ENCODE results near the gene QRFP.

QRFP gene

GRCh38 chr9:130890870-130891687, 5.5 kb downstream of the QRFP start:
- DNase-seq (ENCODE audit: low read depth) = no peak

DNA sequence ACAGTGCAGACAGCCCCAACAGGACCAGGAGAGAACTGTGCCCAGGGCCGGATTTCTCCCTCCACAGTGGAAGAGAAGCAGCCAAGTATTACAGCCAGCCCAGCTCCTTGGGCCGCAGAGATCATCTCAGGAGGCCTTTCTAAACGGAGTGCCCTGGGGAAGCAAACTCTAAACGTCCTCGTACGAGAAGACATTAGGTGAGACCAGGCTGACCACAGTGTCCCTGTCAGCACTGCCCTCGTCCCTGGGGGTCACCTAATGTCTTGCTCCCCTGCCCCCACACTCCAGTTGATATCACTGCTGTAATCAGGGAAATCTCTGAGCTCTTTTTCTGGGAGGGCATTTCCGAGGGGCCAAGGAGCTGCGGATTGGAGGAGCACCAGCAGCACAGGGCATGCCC, 6.5 kb downstream of the QRFP start:
- no peak for DNase-seq (ENCODE audit: low read depth)

GRCh38 chr9:130888146-130888885, 8.3 kb downstream of the QRFP start:
- DNase-seq (ENCODE audit: low read depth) = no peak

DNA sequence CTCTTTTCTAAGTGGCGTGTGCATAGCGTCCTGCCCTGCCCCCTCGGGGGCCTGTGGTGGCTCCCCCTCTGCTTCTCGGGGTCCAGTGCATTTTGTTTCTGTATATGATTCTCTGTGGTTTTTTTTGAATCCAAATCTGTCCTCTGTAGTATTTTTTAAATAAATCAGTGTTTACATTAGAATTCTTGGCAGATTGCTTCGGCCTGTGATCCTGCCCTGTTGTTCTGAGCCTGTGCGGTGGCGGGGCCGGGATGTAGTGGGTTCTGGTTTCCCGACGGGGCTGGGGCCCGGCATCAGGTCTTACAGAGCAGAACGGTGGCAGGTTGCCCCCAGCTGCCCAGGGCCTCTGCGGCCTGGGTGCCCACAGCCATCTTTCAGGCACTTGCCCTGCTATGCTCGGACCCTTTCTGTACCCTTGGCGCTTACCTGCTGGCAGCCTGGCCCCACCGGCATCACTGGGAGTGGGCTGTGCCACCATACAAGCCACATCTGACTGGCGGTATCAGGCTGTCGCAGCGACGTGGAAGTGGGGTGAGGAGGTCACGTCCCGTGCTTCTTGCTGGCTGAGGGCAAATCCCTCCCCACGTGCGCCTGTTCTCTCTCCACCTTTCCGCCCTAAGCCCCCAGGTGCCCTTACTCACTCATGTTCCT, 9.0 kb downstream of the QRFP start:
- no peak for DNase-seq (ENCODE audit: low read depth)

DNA sequence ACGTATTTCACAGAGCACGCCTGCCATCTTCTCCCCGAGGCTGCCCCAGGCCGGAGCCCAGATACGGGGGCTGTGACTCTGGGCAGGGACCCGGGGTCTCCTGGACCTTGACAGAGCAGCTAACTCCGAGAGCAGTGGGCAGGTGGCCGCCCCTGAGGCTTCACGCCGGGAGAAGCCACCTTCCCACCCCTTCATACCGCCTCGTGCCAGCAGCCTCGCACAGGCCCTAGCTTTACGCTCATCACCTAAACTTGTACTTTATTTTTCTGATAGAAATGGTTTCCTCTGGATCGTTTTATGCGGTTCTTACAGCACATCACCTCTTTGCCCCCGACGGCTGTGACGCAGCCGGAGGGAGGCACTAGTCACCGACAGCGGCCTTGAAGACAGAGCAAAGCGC, 9.6 kb downstream of the QRFP start:
- no peak for DNase-seq (ENCODE audit: low read depth)

DNA sequence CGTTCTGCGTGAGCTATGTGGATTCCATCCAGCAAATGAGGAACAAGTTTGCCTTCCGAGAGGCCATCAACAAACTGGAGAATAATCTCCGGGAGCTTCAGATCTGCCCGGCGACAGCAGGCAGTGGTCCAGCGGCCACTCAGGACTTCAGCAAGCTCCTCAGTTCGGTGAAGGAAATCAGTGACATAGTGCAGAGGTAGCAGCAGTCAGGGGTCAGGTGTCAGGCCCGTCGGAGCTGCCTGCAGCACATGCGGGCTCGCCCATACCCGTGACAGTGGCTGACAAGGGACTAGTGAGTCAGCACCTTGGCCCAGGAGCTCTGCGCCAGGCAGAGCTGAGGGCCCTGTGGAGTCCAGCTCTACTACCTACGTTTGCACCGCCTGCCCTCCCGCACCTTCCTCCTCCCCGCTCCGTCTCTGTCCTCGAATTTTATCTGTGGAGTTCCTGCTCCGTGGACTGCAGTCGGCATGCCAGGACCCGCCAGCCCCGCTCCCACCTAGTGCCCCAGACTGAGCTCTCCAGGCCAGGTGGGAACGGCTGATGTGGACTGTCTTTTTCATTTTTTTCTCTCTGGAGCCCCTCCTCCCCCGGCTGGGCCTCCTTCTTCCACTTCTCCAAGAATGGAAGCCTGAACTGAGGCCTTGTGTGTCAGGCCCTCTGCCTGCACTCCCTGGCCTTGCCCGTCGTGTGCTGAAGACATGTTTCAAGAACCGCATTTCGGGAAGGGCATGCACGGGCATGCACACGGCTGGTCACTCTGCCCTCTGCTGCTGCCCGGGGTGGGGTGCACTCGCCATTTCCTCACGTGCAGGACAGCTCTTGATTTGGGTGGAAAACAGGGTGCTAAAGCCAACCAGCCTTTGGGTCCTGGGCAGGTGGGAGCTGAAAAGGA, 10.9 kb downstream of the QRFP start:
- no peak for DNase-seq (ENCODE audit: low read depth)

DNA sequence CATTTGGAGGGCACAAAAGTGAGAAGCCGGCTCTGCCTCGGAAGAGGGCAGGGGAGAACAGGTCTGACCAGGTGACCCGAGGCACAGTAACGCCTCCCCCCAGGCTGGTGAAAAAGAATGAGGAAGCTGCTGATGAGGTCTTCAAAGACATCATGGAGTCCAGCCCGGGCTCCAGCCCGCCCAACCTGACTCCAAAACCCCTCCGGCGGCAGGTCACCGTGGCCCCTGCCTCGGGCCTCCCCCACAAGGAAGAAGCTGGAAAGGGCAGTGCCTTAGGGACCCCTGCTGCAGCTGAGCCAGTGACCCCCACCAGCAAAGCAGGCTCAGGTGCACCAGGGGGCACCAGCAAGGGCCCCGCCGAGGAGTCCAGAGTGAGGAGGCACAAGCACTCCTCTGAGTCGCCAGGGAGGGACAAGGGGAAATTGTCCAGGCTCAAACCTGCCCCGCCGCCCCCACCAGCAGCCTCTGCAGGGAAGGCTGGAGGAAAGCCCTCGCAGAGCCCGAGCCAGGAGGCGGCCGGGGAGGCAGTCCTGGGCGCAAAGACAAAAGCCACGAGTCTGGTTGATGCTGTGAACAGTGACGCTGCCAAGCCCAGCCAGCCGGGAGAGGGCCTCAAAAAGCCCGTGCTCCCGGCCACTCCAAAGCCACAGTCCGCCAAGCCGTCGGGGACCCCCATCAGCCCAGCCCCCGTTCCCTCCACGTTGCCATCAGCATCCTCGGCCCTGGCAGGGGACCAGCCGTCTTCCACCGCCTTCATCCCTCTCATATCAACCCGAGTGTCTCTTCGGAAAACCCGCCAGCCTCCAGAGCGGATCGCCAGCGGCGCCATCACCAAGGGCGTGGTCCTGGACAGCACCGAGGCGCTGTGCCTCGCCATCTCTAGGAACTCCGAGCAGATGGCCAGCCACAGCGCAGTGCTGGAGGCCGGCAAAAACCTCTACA, 11.8 kb downstream of the QRFP start:
- no peak for DNase-seq (ENCODE audit: low read depth)

DNA sequence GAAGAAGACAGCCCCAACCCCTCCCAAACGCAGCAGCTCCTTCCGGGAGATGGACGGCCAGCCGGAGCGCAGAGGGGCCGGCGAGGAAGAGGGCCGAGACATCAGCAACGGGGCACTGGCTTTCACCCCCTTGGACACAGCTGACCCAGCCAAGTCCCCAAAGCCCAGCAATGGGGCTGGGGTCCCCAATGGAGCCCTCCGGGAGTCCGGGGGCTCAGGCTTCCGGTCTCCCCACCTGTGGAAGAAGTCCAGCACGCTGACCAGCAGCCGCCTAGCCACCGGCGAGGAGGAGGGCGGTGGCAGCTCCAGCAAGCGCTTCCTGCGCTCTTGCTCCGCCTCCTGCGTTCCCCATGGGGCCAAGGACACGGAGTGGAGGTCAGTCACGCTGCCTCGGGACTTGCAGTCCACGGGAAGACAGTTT, 12.5 kb downstream of the QRFP start:
- DNase-seq (ENCODE audit: low read depth) = no peak

GRCh38 chr9:130883479-130883878, 13.1 kb downstream of the QRFP start:
- no peak for DNase-seq (ENCODE audit: low read depth)

DNA sequence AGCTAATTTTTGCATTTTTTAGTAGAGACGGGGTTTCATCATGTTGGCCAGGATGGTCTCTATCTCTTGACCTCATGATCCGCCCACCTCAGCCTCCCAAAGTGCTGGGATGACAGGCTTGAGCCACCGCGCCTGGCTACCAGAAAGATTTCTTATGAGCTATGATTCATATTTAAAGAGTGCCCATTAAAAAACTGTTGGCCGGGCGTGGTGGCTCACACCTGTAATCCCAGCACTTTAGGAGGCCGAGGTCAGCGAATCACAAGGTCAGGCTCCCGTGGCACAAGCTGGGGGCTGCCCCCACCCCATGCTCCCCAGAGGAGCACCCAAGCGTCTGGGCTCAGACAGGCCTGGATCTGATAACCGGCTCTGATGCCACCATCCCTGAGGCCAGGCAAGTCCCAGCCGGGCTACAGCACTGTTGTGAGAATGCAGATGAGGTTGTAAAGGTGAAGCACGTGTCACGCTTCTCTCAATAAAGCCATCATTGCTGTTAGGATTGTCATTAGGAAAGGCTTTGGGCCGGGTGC, 13.9 kb downstream of the QRFP start:
- DNase-seq (ENCODE audit: low read depth) = no peak

DNA sequence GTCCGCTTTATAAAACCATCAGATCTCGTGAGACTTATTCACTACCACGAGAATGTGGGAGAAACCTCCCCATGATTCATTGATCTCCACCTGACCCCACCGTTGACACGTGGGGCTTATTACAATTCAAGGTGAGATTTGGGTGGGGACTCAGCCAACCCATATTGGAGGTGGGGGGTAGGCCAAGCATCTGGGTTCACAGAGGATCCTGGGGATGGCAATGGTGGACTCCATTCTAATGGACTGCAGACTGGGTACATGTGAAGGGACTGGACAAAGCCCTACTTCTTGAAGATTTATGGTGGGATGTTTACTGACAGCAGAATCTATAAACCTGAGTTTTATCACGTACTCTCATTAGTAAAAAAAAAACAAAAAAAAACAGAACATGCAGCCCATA, 15.1 kb downstream of the QRFP start:
- no peak for DNase-seq (ENCODE audit: low read depth)

GRCh38 chr9:130880599-130881220, 15.9 kb downstream of the QRFP start:
- no peak for DNase-seq (ENCODE audit: low read depth)

DNA sequence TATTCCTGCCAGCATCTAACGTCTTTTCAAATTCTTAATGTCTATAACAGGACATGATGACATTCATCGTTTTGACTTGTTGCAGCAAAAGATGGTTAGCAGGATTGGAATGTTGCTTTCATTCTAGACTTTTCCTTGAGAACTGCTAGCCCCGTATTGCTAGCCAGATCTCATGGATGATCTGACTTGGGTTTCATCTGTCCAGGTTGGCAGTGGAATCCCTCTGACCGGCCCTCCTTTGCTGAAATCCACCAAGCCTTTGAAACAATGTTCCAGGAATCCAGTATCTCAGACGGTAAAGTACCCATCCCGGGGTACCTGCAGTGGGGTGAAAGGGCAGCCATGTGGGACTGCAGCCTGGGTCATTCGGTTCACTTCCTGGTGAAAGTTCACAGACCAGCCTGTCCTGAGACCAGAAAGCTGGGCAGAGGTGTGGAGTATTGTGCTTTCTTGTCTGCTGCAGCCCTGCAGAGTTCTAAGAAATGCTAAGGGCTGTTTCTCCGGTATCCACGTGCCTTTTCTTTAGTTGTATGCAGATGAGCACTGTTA, 16.7 kb downstream of the QRFP start:
- DNase-seq (ENCODE audit: low read depth) = no peak

DNA sequence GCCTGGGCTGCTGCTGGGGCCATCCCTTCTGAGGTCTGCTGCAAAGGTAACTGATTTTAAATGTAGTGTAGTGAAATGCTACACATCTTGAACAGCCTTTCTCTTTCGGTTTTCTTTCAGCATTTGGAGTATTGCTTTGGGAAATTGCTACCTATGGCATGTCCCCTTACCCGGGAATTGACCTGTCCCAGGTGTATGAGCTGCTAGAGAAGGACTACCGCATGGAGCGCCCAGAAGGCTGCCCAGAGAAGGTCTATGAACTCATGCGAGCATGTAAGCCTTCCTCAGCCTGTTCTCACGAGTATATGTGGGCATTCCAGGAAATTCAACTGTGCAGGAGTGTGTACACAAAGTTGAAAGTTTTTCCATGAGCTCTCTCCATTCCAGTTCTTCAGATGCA, 18.3 kb downstream of the QRFP start:
- DNase-seq (ENCODE audit: low read depth) = no peak

GRCh38 chr9:130877300-130877699, 19.3 kb downstream of the QRFP start:
- no peak for DNase-seq (ENCODE audit: low read depth)

GRCh38 chr9:130874783-130875182, 21.8 kb downstream of the QRFP start:
- DNase-seq (ENCODE audit: low read depth) = no peak

DNA sequence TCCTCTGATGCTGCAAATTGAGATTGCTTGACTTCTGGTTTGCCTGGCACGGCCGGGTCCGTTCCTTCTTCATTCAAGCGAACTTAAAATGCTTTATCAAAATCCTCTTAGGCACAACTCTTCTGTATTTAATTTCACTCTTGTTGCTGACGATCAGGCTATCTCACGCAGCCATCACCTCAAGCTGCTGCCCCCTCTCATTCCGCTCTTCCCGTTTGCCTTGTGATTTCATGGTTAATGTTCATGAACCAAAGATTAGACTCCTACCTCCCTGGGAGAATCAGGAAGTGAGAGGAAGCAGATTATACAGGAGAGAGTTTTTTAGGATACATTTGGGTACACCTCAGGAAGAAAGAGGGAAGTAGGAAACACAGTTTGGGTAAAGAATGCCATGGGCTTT, 22.6 kb downstream of the QRFP start:
- DNase-seq (ENCODE audit: low read depth) = no peak

DNA sequence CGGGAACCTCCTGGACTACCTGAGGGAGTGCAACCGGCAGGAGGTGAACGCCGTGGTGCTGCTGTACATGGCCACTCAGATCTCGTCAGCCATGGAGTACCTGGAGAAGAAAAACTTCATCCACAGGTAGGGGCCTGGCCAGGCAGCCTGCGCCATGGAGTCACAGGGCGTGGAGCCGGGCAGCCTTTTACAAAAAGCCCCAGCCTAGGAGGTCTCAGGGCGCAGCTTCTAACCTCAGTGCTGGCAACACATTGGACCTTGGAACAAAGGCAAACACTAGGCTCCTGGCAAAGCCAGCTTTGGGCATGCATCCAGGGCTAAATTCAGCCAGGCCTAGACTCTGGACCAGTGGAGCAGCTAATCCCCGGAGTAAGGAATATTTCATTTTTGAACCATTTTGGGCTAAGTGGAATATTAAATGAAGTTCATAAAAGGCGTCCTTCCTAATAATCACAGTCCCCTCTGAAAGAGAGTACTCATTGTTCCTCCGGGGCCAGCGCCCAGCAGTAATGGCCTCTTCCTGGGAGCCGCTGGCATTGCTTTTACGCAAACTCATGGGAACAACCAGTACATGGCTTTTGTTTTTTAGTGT, 23.6 kb downstream of the QRFP start:
- no peak for DNase-seq (ENCODE audit: low read depth)

- DNase-seq (ENCODE audit: low read depth) = no peak
Observed at GRCh38 chr9:130872508-130872907, 24.1 kb downstream of the QRFP start.
